ENCODE data around the gene RPS6KA5. TPM values are rescaled to one million over a fixed set of nuclear protein-coding genes. Genes with fewer than 3 reads are reported as not detected.

The RPS6KA5 gene
- total RNA-seq, result 0.37 and 0.54 TPM in 2 replicates

GRCh38 chr14:91060351-91061055 lies at the start of gene RPS6KA5:
Gene RPS6KA5, minus strand, starts transcription at chr14:91060641. Its CDS starts 207 bp downstream, at chr14:91060434.

GRCh38 chr14:90815822-90816662 lies 244.4 kb downstream of the RPS6KA5 start, which contains the start of gene TTC7B:
Gene TTC7B, minus strand, starts transcription at chr14:90816430. Its CDS starts 135 bp downstream, at chr14:90816295.

Other genes starting within 250 kb of the RPS6KA5 start
- 18.2 and 22.1 TPM in 2 replicates for gene TTC7B, start 244.2 kb downstream of the RPS6KA5 start, total RNA-seq
- gene DGLUCY, start 53.4 kb upstream of the RPS6KA5 start, total RNA-seq, result 37.0 and 50.5 TPM in 2 replicates
- gene GPR68, start 184.1 kb upstream of the RPS6KA5 start, total RNA-seq, result 1.1 TPM in 2 replicates

Measured in cardiac ventricle fibroblast (primary cell).